ENCODE data around the gene EPB41L4A.

DNA sequence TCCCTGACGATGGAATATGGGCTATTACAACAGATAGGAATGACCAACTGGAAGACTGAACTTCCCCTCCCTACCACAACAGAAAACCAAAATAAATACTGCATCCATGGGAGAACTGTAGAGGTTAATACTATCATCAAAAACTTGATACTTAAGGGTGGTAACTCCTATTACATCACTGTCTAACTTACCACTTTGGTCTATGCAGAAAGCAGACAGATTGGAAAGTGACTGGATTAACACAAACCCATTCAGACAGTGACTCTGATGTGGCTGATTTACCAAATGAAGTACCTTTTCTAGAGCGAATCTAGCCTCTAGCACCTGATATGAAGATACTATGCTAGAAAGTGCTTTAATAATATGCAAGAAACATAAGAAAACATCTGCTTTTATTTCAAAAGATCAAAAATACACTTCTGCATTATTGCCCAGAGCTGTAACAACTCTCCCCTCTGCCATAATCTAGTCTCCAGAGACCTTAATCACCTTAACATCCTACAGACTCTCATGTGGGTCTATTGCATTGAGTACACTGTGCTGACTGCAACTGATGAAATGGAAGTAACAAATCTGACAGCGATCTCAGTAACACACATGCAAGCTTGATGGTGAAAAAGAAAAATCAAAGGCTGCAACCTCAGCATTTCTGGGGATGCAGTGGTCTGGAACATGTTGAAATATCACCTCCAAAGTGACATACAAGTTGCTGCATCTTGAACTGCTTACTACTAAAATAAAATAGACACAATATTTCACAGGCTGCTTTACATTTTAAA is 62.7 kb downstream of the EPB41L4A start:
- TF ChIP-seq, protein P1, sequence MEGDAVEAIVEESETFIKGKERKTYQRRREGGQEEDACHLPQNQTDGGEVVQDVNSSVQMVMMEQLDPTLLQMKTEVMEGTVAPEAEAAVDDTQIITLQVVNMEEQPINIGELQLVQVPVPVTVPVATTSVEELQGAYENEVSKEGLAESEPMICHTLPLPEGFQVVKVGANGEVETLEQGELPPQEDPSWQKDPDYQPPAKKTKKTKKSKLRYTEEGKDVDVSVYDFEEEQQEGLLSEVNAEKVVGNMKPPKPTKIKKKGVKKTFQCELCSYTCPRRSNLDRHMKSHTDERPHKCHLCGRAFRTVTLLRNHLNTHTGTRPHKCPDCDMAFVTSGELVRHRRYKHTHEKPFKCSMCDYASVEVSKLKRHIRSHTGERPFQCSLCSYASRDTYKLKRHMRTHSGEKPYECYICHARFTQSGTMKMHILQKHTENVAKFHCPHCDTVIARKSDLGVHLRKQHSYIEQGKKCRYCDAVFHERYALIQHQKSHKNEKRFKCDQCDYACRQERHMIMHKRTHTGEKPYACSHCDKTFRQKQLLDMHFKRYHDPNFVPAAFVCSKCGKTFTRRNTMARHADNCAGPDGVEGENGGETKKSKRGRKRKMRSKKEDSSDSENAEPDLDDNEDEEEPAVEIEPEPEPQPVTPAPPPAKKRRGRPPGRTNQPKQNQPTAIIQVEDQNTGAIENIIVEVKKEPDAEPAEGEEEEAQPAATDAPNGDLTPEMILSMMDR (conservative IDR thresholded peaks at IDR 0.05), result no peak
- TF ChIP-seq ZFX (IDR thresholded peaks at IDR 0.05), result no peak

Data from C4-2B (cell line).